Embryonic facial prominence (tissue), 1 donor: ENCODE data around the gene RBM18.

ENCODE experiments used
- DNase-seq: peaks from one replicate; pipeline ENCODE4 v3.0.0-alpha.2; 2016; ENCODE audit errors: extremely low spot score

RBM18 gene

GRCh38 chr9:122204491-122204890 lies 60.1 kb downstream of the RBM18 start:
- DNase-seq, result no peak

GRCh38 chr9:122204055-122204454 lies 60.6 kb downstream of the RBM18 start:
- DNase-seq, result no peak

- no peak for DNase-seq
These were observed 62.5 kb downstream of the RBM18 start for GRCh38 chr9:122202111-122202510.

- DNase-seq, result no peak
These were observed 63.0 kb downstream of the RBM18 start for GRCh38 chr9:122201641-122202040.

GRCh38 chr9:122200960-122201595 lies 63.6 kb downstream of the RBM18 start:
- DNase-seq, result no peak

- DNase-seq, result no peak
These were observed 66.8 kb downstream of the RBM18 start for GRCh38 chr9:122197882-122198281.

- DNase-seq, result no peak
These were observed 67.2 kb downstream of the RBM18 start for GRCh38 chr9:122197426-122197825.

GRCh38 chr9:122195875-122196274 lies 68.8 kb downstream of the RBM18 start:
- no peak for DNase-seq

- no peak for DNase-seq
These were observed 71.0 kb downstream of the RBM18 start for GRCh38 chr9:122193651-122194050.

GRCh38 chr9:122192914-122193525 lies 71.6 kb downstream of the RBM18 start:
- no peak for DNase-seq

GRCh38 chr9:122192261-122192875 lies 72.3 kb downstream of the RBM18 start:
- DNase-seq, result no peak

- DNase-seq, result no peak
These were observed 73.1 kb downstream of the RBM18 start for GRCh38 chr9:122191584-122191983.

- no peak for DNase-seq
These were observed 73.9 kb downstream of the RBM18 start for GRCh38 chr9:122190597-122191381.

- no peak for DNase-seq
These were observed 76.3 kb downstream of the RBM18 start for GRCh38 chr9:122188369-122188768.
